Psoas muscle (tissue), 8 donors: ENCODE measurements around the gene CHD5. TPM values are rescaled to one million over a fixed set of nuclear protein-coding genes. Genes with fewer than 3 reads are reported as not detected.

Experiments
- ATAC-seq, 4 donors: fragments of 200-7000 bp; cut with Tn5 transposase; one replicate each; pipeline ENCODE4 v1.9.1; 2020; ENCODE audit warnings: moderate library complexity in 3 of 4, mild to moderate bottlenecking in 2 of 4
- DNase-seq, 2 donors: peaks; one replicate each; pipeline ENCODE4 v3.0.0-alpha.2; 2020
- H3K27ac ChIP-seq: fragments of 200-600 bp; one replicate; pipeline ENCODE4 v1.8.0; 2022
- H3K27me3 ChIP-seq, 3 donors: fragments of 200-600 bp in 1 of 3; one replicate each; pipeline versions ENCODE4 v1.6.1 to v1.8.0; 2013 to 2022; ENCODE audit warnings: low read length in 2 of 3, mild to moderate bottlenecking in 2 of 3, moderate library complexity in 1 of 3; ENCODE audit not compliant: insufficient read depth in 3 of 3
- H3K36me3 ChIP-seq, 2 donors: fragments of 200-600 bp in 1 of 2; one replicate each; pipeline versions ENCODE4 v1.6.1 to v1.8.0; 2013 to 2022; ENCODE audit warnings: low read depth in 1 of 2, mild to moderate bottlenecking in 1 of 2, moderate library complexity in 1 of 2; ENCODE audit not compliant: insufficient read depth in 1 of 2
- H3K4me1 ChIP-seq: fragments of 200-600 bp; one replicate; pipeline ENCODE4 v1.8.0; 2022
- H3K4me3 ChIP-seq: fragments of 200-600 bp; one replicate; pipeline ENCODE4 v1.8.0; 2022; ENCODE audit warnings: mild to moderate bottlenecking
- H3K9me3 ChIP-seq: fragments of 200-600 bp; one replicate; pipeline ENCODE4 v1.8.0; 2022
- CTCF ChIP-seq: fragments of 200-600 bp; IDR thresholded peaks from one replicate; pipeline ENCODE4 v1.8.0; 2022; ENCODE audit warnings: antibody characterized with exemption
- WGBS, 3 donors: extraction: QIAGEN DNeasy Blood & Tissue Kit; methylation state at CpG; one replicate each; pipeline versions ENCODE4 v1.1.6 to v1.1.7; 2013; 5-methylcytosine and 5-hydroxymethylcytosine counted together
- intact Hi-C, 2 donors: fragments of 100-400 bp; cut with DNase I; formaldehyde crosslinking; loops; one replicate each; pipeline versions ENCODE4 v1.11.0 to v1.14.2; 2022
- polyA plus RNA-seq, 3 donors: library from polyadenylated mRNA; stranded (reverse); fragments of 200-250 nt; gene quantifications; one replicate each; pipeline ENCODE4 v1.2.3, GENCODE V29; 2013
- total RNA-seq, 4 donors: library from RNA; stranded (reverse); fragmentation: NEBNext Ultra II Directional in 2 of 4; extraction: Animal tissue kit (Norgen Biotek cat#: 25700) in 2 of 4; gene quantifications; one replicate each; pipeline versions ENCODE4 v1.2.1 to v1.2.4, GENCODE V29; 2021 to 2023
- donor health status: healthy with polysubstance abuse.
- donor health status: DM: no; HTN: no; CAD: no; lungs with moderate emphysema.
- donor health status: Bipolar disorder and iron deficiency.
- donor health status: healthy.
- donor health status: DM: yes; HTN: yes; CAD: no.
- donor health status: DM: no; HTN: no; CAD: no.
- donor health status: DM: no; HTN: no; CAD: no.
- donor health status: DM: yes; HTN: yes; CAD: no.

Gene CHD5
- total and polyA plus RNA-seq, 7 donors: 0.03 to 0.38 (median 0.24) TPM; not detected in 2

GRCh38 chr1:6198646-6199297 is 18.7 kb upstream of the CHD5 start:
- peak; percentile 9 to 33 (median 28) for ATAC-seq
- H3K36me3 ChIP-seq: peaks cover 6 to 39% of the 10 kb centered on the region in 2 donors
- peaks cover 11% of the 10 kb centered on the region for H3K4me1 ChIP-seq
- TF ChIP-seq CTCF: no peak
- no peak for DNase-seq
- intact Hi-C loops: no loop called here
- H3K9me3 ChIP-seq: no peaks in the 10 kb centered on the region
- no peaks in the 10 kb centered on the region for H3K27me3 ChIP-seq
- H3K4me3 ChIP-seq: peak overlapping the region; percentile 83
- WGBS, 3 donors: 0 to 2% (median 1%) methylated on average over 31 of the region's 31 CpGs
- peak overlapping the region; percentile 78 for H3K27ac ChIP-seq

- no peak for TF ChIP-seq CTCF
- peaks cover 6 to 48% of the 10 kb centered on the region in 2 donors for H3K36me3 ChIP-seq
- H3K4me3 ChIP-seq: peak overlapping the region; percentile 83
- intact Hi-C loops: no loop called here
- H3K27me3 ChIP-seq: no peaks in the 10 kb centered on the region
- H3K4me1 ChIP-seq: peaks cover 11% of the 10 kb centered on the region
- no peaks in the 10 kb centered on the region for H3K9me3 ChIP-seq
- 57 to 61% (median 57%) methylated on average over 6 of the region's 6 CpGs for WGBS, 3 donors
- no peak for ATAC-seq
- DNase-seq: no peak
- no peak overlapping the region for H3K27ac ChIP-seq
Measured at GRCh38 chr1:6197746-6198427, 17.8 kb upstream of the CHD5 start.

GRCh38 chr1:6191968-6192367 is 11.8 kb upstream of the CHD5 start:
- Histone ChIP-seq H3K4me3 (no peak overlapping the region), H3K9me3 (no peaks in the 10 kb centered on the region), H3K36me3 (peaks cover 24 to 98% of the 10 kb centered on the region in 2 donors), H3K4me1 (no peaks in the 10 kb centered on the region), H3K27me3 (no peaks in the 10 kb centered on the region), H3K27ac (no peak overlapping the region)
- intact Hi-C loops: no loop called here
- no peak for TF ChIP-seq CTCF
- WGBS, 3 donors: 90 to 100% (median 100%) methylated on average over 1 of the region's 1 CpG
- ATAC-seq (no peak), DNase-seq (no peak)

GRCh38 chr1:6188466-6188865 is 8.3 kb upstream of the CHD5 start:
- Histone ChIP-seq H3K27ac (no peak overlapping the region), H3K36me3 (peaks cover 18 to 85% of the 10 kb centered on the region in 2 donors), H3K9me3 (no peaks in the 10 kb centered on the region), H3K4me1 (no peaks in the 10 kb centered on the region), H3K4me3 (no peak overlapping the region), H3K27me3 (no peaks in the 10 kb centered on the region)
- intact Hi-C loops: no loop called here
- DNase-seq (peak in 1 of 2 donors; percentile 0), ATAC-seq (no peak)
- WGBS, 3 donors: 80 to 89% (median 82%) methylated on average over 8 of the region's 8 CpGs
- no peak for TF ChIP-seq CTCF
